GM12892 (cell line): Measurements from ENCODE around the gene RNF175.

Source experiments
- POLR2A ChIP-seq: IDR thresholded peaks from 2 replicates; pipeline ENCODE4 v1.6.1; 2011; ENCODE audit warnings: low read depth, low read length, control low read depth
- POLR2AphosphoS5 ChIP-seq: IDR thresholded peaks from 2 replicates; pipeline ENCODE4 v1.6.1; 2011; ENCODE audit warnings: low read depth, low read length, control low read depth

GRCh38 chr4:153792618-153793247, 32.9 kb upstream of the RNF175 start:
- TF ChIP-seq POLR2AphosphoS5 (no peak), POLR2A (no peak)
